ENCODE measurements around the gene ZMPSTE24. TPM values are rescaled to one million over a fixed set of nuclear protein-coding genes. Genes with fewer than 3 reads are reported as not detected.

The ZMPSTE24 gene
- total RNA-seq, 1 experiment from 2014 or later: 39.6 TPM

DNA sequence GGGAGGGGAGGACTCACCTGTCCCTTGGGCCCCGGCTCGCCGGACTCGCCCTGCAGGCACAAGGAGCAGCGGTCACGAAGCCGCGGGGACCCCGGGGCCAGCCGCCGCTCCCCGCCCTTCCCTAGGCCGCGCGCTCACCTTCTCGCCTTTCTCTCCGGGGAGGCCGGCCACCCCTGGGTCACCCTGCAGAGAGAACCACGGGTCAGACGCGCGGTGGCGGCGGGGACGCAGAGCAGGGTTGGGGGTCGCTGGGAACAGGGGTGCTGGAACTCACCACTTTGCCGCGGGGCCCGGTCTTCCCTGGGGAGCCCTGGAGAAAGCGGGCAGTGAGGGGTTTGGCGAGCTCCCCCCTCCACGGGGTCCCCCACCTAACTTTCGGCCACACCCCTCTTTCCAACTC lies 45.8 kb downstream of the ZMPSTE24 start:
- TF ChIP-seq, protein P1, sequence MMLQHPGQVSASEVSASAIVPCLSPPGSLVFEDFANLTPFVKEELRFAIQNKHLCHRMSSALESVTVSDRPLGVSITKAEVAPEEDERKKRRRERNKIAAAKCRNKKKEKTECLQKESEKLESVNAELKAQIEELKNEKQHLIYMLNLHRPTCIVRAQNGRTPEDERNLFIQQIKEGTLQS (IDR thresholded peaks at IDR 0.05): no peak
- TF ChIP-seq SIN3A (IDR thresholded peaks at IDR 0.05; ENCODE audit: low read depth): no peak
- TF ChIP-seq POLR2A (IDR thresholded peaks at IDR 0.05; ENCODE audit: borderline replicate concordance, extremely low read depth, insufficient read depth, insufficient read length): no peak
- TF ChIP-seq CBX3 (IDR thresholded peaks at IDR 0.05; ENCODE audit: low read depth): no peak
- TF ChIP-seq RAD21 (IDR thresholded peaks at IDR 0.05; ENCODE audit: low read depth): no peak
- no peak for TF ChIP-seq EZH2 (IDR thresholded peaks at IDR 0.05)
- TF ChIP-seq JUND (IDR thresholded peaks at IDR 0.05): no peak
- TF ChIP-seq, protein P2, sequence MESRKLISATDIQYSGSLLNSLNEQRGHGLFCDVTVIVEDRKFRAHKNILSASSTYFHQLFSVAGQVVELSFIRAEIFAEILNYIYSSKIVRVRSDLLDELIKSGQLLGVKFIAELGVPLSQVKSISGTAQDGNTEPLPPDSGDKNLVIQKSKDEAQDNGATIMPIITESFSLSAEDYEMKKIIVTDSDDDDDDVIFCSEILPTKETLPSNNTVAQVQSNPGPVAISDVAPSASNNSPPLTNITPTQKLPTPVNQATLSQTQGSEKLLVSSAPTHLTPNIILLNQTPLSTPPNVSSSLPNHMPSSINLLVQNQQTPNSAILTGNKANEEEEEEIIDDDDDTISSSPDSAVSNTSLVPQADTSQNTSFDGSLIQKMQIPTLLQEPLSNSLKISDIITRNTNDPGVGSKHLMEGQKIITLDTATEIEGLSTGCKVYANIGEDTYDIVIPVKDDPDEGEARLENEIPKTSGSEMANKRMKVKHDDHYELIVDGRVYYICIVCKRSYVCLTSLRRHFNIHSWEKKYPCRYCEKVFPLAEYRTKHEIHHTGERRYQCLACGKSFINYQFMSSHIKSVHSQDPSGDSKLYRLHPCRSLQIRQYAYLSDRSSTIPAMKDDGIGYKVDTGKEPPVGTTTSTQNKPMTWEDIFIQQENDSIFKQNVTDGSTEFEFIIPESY (IDR thresholded peaks at IDR 0.05; ENCODE audit: extremely low read depth, insufficient replicate concordance, low read length): no peak
- TF ChIP-seq ZFX (IDR thresholded peaks at IDR 0.05): no peak
- no peak for TF ChIP-seq SRF (IDR thresholded peaks at IDR 0.05; ENCODE audit: low read depth)
- TF ChIP-seq TCF7L2 (IDR thresholded peaks at IDR 0.05; ENCODE audit: borderline replicate concordance, extremely low read depth, insufficient read depth, insufficient read length): no peak
- no peak for TF ChIP-seq FOSL1 (IDR thresholded peaks at IDR 0.05; ENCODE audit: low read depth)
- TF ChIP-seq EGR1 (IDR thresholded peaks at IDR 0.05; ENCODE audit: low read depth): no peak
- TF ChIP-seq EZH2phosphoT487 (IDR thresholded peaks at IDR 0.05; ENCODE audit: borderline replicate concordance): no peak
- no peak for TF ChIP-seq ZNF274 (IDR thresholded peaks at IDR 0.05; ENCODE audit: low read depth, low read length)
- TF ChIP-seq SP1 (IDR thresholded peaks at IDR 0.05; ENCODE audit: low read depth): no peak
- POLR2A ChIA-PET: no interaction called here
- H3K36me3 ChIP-seq (ENCODE audit: control insufficient read depth in 1 of 2, insufficient read depth in 2 of 2, low read length in 2 of 2): no peaks in the 10 kb centered on the region
- no peak for DNase-seq (ENCODE audit: low read depth, low spot score)
- no peak for ATAC-seq
- intact Hi-C loops (cut with micrococcal nuclease): no loop called here
- no peak overlapping the region for H2AFZ ChIP-seq (ENCODE audit: low read depth, low read length, poor library complexity, severe bottlenecking)
- H3K9ac ChIP-seq (ENCODE audit: low read length): no peak overlapping the region
- no peak overlapping the region for H3K4me3 ChIP-seq (replicated peaks in 1 of 2; ENCODE audit: low read depth in 1 of 2, low read length in 2 of 2)
- H3K9me2 ChIP-seq (ENCODE audit: insufficient read depth): no peaks in the 10 kb centered on the region
- RAD21 ChIA-PET (ENCODE audit: low non-redundant PET in 1 of 2, low total read pairs in 2 of 2, uncharacterized antibody in 2 of 2, unreplicated experiment in 2 of 2): no interaction called here
- H3K4me1 ChIP-seq (ENCODE audit: control insufficient read depth in 1 of 2, insufficient read depth in 2 of 2, low read length in 2 of 2): peaks cover 16 to 21% of the 10 kb centered on the region in 2 experiments
- no peak overlapping the region for H3K4me2 ChIP-seq (ENCODE audit: low read length)
- H3K27ac ChIP-seq (ENCODE audit: low read depth, low read length): no peak overlapping the region
- H3K9me3 ChIP-seq (ENCODE audit: control insufficient read depth in 1 of 2, insufficient read depth in 1 of 2, low read depth in 1 of 2, low read length in 2 of 2): no peaks in the 10 kb centered on the region
- no peaks in the 10 kb centered on the region for H3K79me2 ChIP-seq (ENCODE audit: insufficient read depth, low read length)
- CTCF ChIA-PET: no interaction called here
- no peaks in the 10 kb centered on the region for H4K20me1 ChIP-seq (ENCODE audit: insufficient read depth)
- H3K27me3 ChIP-seq (ENCODE audit: insufficient read depth, low read length): no peaks in the 10 kb centered on the region
- BruUV-seq (replicated peaks): no TSS peak
